GM23338 (cell line): ENCODE results near the gene PDE4D. TPM values are rescaled to one million over a fixed set of nuclear protein-coding genes. Genes with fewer than 3 reads are reported as not detected.

Source experiments
- ATAC-seq: fragments of 200-7000 bp; cut with Tn5 transposase; 3 replicates; pipeline ENCODE4 v1.9.1; 2020
- DNase-seq: peaks from one replicate; pipeline ENCODE4 v3.0.0-alpha.2; 2015; ENCODE audit warnings: low spot score
- H2AFZ ChIP-seq: fragments of 200-600 bp; sonication (generic); 2 replicates; pipeline ENCODE4 v1.8.0; 2016; ENCODE audit warnings: antibody characterized with exemption, mild to moderate bottlenecking, moderate library complexity
- H3F3A ChIP-seq: fragments of 200-600 bp; sonication (generic); replicated peaks from 2 replicates; pipeline ENCODE4 v1.8.0; 2017; ENCODE audit warnings: antibody characterized with exemption, mixed run types, low read depth
- H3K27ac ChIP-seq: fragments of 200-600 bp; sonication (generic); 2 replicates; pipeline ENCODE4 v1.6.1; 2016; ENCODE audit warnings: low read depth
- H3K27me3 ChIP-seq: fragments of 200-600 bp; sonication (generic); 2 replicates; pipeline ENCODE4 v1.8.0; 2016; ENCODE audit warnings: mild to moderate bottlenecking, mixed run types, moderate library complexity; ENCODE audit not compliant: insufficient read depth
- H3K36me3 ChIP-seq: fragments of 200-600 bp; sonication (generic); 2 replicates; pipeline ENCODE4 v1.8.0; 2016; ENCODE audit warnings: mild to moderate bottlenecking; ENCODE audit not compliant: insufficient read depth
- H3K4me1 ChIP-seq: fragments of 200-600 bp; sonication (generic); 2 replicates; pipeline ENCODE4 v1.8.0; 2016; ENCODE audit warnings: mild to moderate bottlenecking, moderate library complexity; ENCODE audit not compliant: insufficient read depth
- H3K4me2 ChIP-seq: fragments of 200-600 bp; sonication (generic); 2 replicates; pipeline ENCODE4 v1.7.1; 2017; ENCODE audit warnings: mixed run types
- H3K4me3 ChIP-seq: fragments of 200-600 bp; sonication (generic); 2 replicates; pipeline ENCODE4 v1.6.1; 2016; ENCODE audit warnings: mixed run types
- H3K79me2 ChIP-seq: fragments of 200-600 bp; sonication (generic); replicated peaks from 2 replicates; pipeline ENCODE4 v1.8.0; 2017; ENCODE audit warnings: mild to moderate bottlenecking; ENCODE audit not compliant: insufficient read depth
- H3K9me2 ChIP-seq: fragments of 200-600 bp; sonication (generic); 2 replicates; pipeline ENCODE4 v1.8.0; 2017; ENCODE audit not compliant: insufficient read depth
- H4K20me1 ChIP-seq: fragments of 200-600 bp; sonication (generic); replicated peaks from 2 replicates; pipeline ENCODE4 v1.8.0; 2017; ENCODE audit warnings: mild to moderate bottlenecking; ENCODE audit not compliant: insufficient read depth
- H3K27ac Mint-ChIP-seq: 2 replicates; pipeline ENCODE4 v1.8.0; 2020; ENCODE audit warnings: inconsistent platforms, mild to moderate bottlenecking, moderate library complexity, mixed read lengths
- H3K27me3 Mint-ChIP-seq: 3 replicates; pipeline ENCODE4 v1.8.0; 2022; ENCODE audit warnings: low read depth, mild to moderate bottlenecking, moderate library complexity, mixed read lengths, inconsistent platforms; ENCODE audit not compliant: insufficient read depth, poor library complexity
- H3K36me3 Mint-ChIP-seq: 3 replicates; pipeline ENCODE4 v1.8.0; 2021; ENCODE audit warnings: low read depth, mild to moderate bottlenecking, inconsistent platforms, moderate library complexity, mixed read lengths
- H3K4me1 Mint-ChIP-seq: 3 replicates; pipeline ENCODE4 v1.8.0; 2020; ENCODE audit warnings: mild to moderate bottlenecking, inconsistent platforms, mixed read lengths
- H3K4me3 Mint-ChIP-seq: 3 replicates; pipeline ENCODE4 v1.8.0; 2021; ENCODE audit warnings: moderate library complexity, mild to moderate bottlenecking, inconsistent platforms, mixed read lengths
- H3K9me3 Mint-ChIP-seq: 3 replicates; pipeline ENCODE4 v1.8.0; 2020; ENCODE audit warnings: moderate library complexity, mild to moderate bottlenecking, inconsistent platforms, mixed read lengths
- ZNF462 ChIP-seq: fragments of 250-450 bp; sonication (Bioruptor Pico); IDR thresholded peaks from 2 replicates; pipeline ENCODE4 v1.5.0; 2020; ENCODE audit warnings: mild to moderate bottlenecking, moderate library complexity
- polyA plus RNA-seq: library from polyadenylated mRNA; unstranded; fragments of >200 nt; fragmentation: Nextera tagmentation; extraction: Ambion mirVana; gene quantifications from 2 replicates; pipeline ENCODE4 v1.2.1, GENCODE V29; 2016
- total RNA-seq: library from RNA; depleted of rRNA; stranded (reverse); fragments of >200 nt; shearing (Covaris generic); gene quantifications from 2 replicates; pipeline ENCODE4 v1.2.3, GENCODE V29; 2014
- TF ChIP-seq, protein P1 (sequence below), 2 experiments: fragments of 200-600 bp in 1 of 2; sonication (generic) in 1 of 2; conservative IDR thresholded peaks; 2 replicates each; pipeline versions ENCODE4 v1.5.1 to v1.6.1; 2016 to 2017; ENCODE audit warnings: antibody characterized with exemption in 2 of 2, low read depth in 2 of 2, mild to moderate bottlenecking in 2 of 2, moderate library complexity in 1 of 2

The PDE4D gene
- total and polyA plus RNA-seq, 2 experiments from 2014 or later: 2.1 to 4.7 TPM

GRCh38 chr5:59458321-59458720, 435.2 kb downstream of the PDE4D start:
- H4K20me1 ChIP-seq: no peaks in the 10 kb centered on the region
- no peaks in the 10 kb centered on the region for H3K4me1 ChIP-seq
- no peaks in the 10 kb centered on the region for H3K27me3 Mint-ChIP-seq
- ATAC-seq: no peak
- H3K4me2 ChIP-seq: no peak overlapping the region
- no peak overlapping the region for H3K27ac Mint-ChIP-seq
- no peaks in the 10 kb centered on the region; the same call in 1 of the 2 replicates for H3K36me3 ChIP-seq
- H3K79me2 ChIP-seq: no peaks in the 10 kb centered on the region
- H2AFZ ChIP-seq: no peak overlapping the region
- peaks cover under 1% of the 10 kb centered on the region; the same call in 1 of the 3 replicates for H3K4me1 Mint-ChIP-seq
- H3K4me3 Mint-ChIP-seq: no peak overlapping the region
- no peak for DNase-seq
- peaks cover 14% of the 10 kb centered on the region for H3K36me3 Mint-ChIP-seq
- no peak overlapping the region for H3K27ac ChIP-seq
- no peaks in the 10 kb centered on the region for H3K27me3 ChIP-seq
- TF ChIP-seq, protein P1, sequence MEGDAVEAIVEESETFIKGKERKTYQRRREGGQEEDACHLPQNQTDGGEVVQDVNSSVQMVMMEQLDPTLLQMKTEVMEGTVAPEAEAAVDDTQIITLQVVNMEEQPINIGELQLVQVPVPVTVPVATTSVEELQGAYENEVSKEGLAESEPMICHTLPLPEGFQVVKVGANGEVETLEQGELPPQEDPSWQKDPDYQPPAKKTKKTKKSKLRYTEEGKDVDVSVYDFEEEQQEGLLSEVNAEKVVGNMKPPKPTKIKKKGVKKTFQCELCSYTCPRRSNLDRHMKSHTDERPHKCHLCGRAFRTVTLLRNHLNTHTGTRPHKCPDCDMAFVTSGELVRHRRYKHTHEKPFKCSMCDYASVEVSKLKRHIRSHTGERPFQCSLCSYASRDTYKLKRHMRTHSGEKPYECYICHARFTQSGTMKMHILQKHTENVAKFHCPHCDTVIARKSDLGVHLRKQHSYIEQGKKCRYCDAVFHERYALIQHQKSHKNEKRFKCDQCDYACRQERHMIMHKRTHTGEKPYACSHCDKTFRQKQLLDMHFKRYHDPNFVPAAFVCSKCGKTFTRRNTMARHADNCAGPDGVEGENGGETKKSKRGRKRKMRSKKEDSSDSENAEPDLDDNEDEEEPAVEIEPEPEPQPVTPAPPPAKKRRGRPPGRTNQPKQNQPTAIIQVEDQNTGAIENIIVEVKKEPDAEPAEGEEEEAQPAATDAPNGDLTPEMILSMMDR (conservative IDR thresholded peaks at IDR 0.05; ENCODE audit: low read depth in 2 of 2): no peak
- no peak overlapping the region for H3K4me3 ChIP-seq
- H3F3A ChIP-seq: no peaks in the 10 kb centered on the region
- peaks cover 19% of the 10 kb centered on the region for H3K9me3 Mint-ChIP-seq
- H3K9me2 ChIP-seq: no peaks in the 10 kb centered on the region; the same call in none of the 2 replicates

DNA sequence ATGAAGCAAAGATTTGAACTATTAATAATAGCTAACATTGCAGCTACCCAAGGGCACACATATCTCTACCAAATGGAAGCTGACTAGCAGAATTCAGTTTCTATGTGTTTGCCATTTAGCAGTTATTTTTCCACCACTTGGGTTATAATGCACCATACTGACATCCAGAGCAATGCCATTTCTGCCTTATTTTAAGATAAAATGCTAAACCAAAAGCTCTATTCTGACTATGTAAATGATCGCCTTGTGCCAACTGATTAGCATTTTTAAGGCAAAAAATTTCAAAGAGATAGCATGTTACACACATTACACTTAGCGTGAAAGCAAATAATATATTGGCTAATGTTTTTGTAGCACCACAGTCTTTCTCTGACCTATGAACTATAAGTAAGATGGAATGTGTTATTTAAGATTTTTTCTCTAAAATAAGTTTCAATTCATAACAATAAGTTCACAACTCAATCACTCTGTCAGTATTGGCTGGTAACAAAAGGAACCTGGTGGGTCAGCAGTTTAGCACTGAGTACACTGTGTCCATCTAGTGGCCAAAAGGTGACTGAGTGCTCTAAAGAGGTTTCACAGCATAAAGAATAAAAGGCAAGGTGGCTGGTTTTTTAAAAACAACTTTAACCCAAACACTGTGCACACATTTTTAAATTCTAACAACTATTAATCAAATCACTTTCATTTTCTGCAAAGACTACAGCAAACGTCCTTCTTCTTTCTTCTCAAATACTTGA, 443.5 kb downstream of the PDE4D start:
- 0 out of 3 replicates have a peak, but pooled peaks cover 4% of the 10 kb centered on the region for H3K36me3 Mint-ChIP-seq

More for the DNA sequence above, 443.5 kb downstream of the PDE4D start:
- Histone ChIP-seq H3K4me2 (no peak overlapping the region), H4K20me1 (no peaks in the 10 kb centered on the region), H3K4me1 (no peaks in the 10 kb centered on the region), H3K36me3 (no peaks in the 10 kb centered on the region), H3K4me3 (no peak overlapping the region), H3K27me3 (no peaks in the 10 kb centered on the region), H3K9me2 (peaks cover 3% of the 10 kb centered on the region), H3K27ac (no peak overlapping the region), H3K79me2 (no peaks in the 10 kb centered on the region), H3F3A (no peaks in the 10 kb centered on the region), H2AFZ (no peak overlapping the region)
- Mint-ChIP-seq H3K27ac (no peak overlapping the region), H3K4me3 (no peak overlapping the region), H3K9me3 (peaks cover 7% of the 10 kb centered on the region; the same call in 2 of the 3 replicates), H3K27me3 (no peaks in the 10 kb centered on the region), H3K4me1 (no peaks in the 10 kb centered on the region)
- ATAC-seq (no peak), DNase-seq (peak; percentile 36)
- TF ChIP-seq ZNF462 (CRISPR knock-in tag): no peak
- TF ChIP-seq, protein P1 (conservative IDR thresholded peaks at IDR 0.05; ENCODE audit: low read depth in 2 of 2): peak; percentile 58 to 60
